Activated CD8-positive, alpha-beta memory T cell treated with anti-CD3 and anti-CD28 coated beads, Interleukin-2, amount 50 U/mL, for 1 hour (primary cell): Measurements from ENCODE around the gene ENOPH1.

ENCODE experiments used
- DNase-seq: peaks from one replicate; pipeline ENCODE4 v3.0.0-alpha.2; 2020; ENCODE audit errors: extremely low read depth

Gene ENOPH1

DNA sequence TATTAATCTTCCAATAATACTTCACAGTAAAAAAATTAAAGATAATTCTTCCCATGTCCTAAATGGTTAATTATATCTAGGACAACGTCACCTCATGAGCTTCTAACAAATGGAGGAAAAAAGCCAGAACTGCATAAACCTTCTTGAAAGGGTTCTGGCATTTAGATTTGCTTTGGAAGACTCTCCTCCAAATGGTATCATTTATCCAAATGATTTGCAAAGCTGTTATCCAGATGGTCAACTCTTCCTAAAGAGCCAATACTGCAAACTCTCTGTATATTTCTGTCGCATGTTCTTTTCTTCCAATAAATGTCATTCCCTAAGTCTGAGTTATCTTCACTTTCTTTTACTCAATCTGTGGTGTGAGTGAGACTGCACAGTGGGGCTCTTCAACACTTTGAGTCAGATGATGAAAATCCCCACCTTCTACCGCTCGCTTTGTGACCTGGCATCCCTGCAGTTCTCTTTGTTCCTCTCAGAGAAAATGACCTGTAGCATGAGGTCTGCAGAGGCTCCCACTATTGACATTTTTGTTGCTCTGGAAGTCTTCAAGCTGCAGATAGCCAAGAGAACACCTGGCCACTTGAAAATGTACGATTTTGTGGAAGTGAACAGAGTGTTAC is 78.5 kb downstream of the ENOPH1 start:
- no peak for DNase-seq

GRCh38 chr4:82510216-82510615 is 79.8 kb downstream of the ENOPH1 start:
- DNase-seq: no peak
